MM.1S (cell line): ENCODE results near the gene CANT1.

Source experiments
- DNase-seq: peaks from one replicate; pipeline ENCODE4 v3.0.0-alpha.2; 2015
- H2AFZ ChIP-seq: fragments of 300-600 bp; sonication (generic); 2 replicates; pipeline ENCODE4 v1.6.0; 2016; ENCODE audit warnings: antibody characterized with exemption, low read length
- H3F3A ChIP-seq: fragments of 300-600 bp; sonication (generic); 2 replicates; pipeline ENCODE4 v1.6.1; 2016; ENCODE audit warnings: mild to moderate bottlenecking, antibody characterized with exemption, low read length, moderate library complexity, mixed read lengths; ENCODE audit not compliant: insufficient read depth
- H3K27ac ChIP-seq: fragments of 300-600 bp; sonication (generic); 2 replicates; pipeline ENCODE4 v1.5.1; 2016; ENCODE audit warnings: mild to moderate bottlenecking, low read length
- H3K27me3 ChIP-seq: fragments of 300-600 bp; sonication (generic); replicated peaks from 2 replicates; pipeline ENCODE4 v1.6.0; 2016; ENCODE audit warnings: low read length; ENCODE audit not compliant: insufficient read depth
- H3K36me3 ChIP-seq: fragments of 300-600 bp; sonication (generic); replicated peaks from 2 replicates; pipeline ENCODE4 v1.6.1; 2016; ENCODE audit warnings: mild to moderate bottlenecking, low read length, mixed read lengths; ENCODE audit not compliant: insufficient read depth
- H3K4me1 ChIP-seq: fragments of 300-600 bp; sonication (generic); 2 replicates; pipeline ENCODE4 v1.6.1; 2016; ENCODE audit warnings: low read length, mixed read lengths
- H3K4me2 ChIP-seq: fragments of 300-600 bp; sonication (generic); 2 replicates; pipeline ENCODE4 v1.6.0; 2016; ENCODE audit warnings: low read depth, low read length
- H3K4me3 ChIP-seq: fragments of 300-600 bp; sonication (generic); 2 replicates; pipeline ENCODE4 v1.5.1; 2016; ENCODE audit warnings: low read length, mixed read lengths
- H3K79me2 ChIP-seq: fragments of 300-600 bp; sonication (generic); 2 replicates; pipeline ENCODE4 v1.6.1; 2016; ENCODE audit warnings: mixed run types, low read length, mixed read lengths
- H3K9ac ChIP-seq: fragments of 300-600 bp; sonication (generic); 2 replicates; pipeline ENCODE4 v1.6.1; 2016; ENCODE audit warnings: low read length, mixed read lengths
- H3K9me2 ChIP-seq: fragments of 300-600 bp; sonication (generic); replicated peaks from 2 replicates; pipeline ENCODE4 v1.6.1; 2016; ENCODE audit warnings: mild to moderate bottlenecking, low read length, mixed read lengths; ENCODE audit not compliant: insufficient read depth
- H3K9me3 ChIP-seq: fragments of 300-600 bp; sonication (generic); replicated peaks from 2 replicates; pipeline ENCODE4 v1.6.1; 2016; ENCODE audit warnings: mild to moderate bottlenecking, low read length, mixed read lengths; ENCODE audit not compliant: insufficient read depth
- H4K20me1 ChIP-seq: fragments of 300-600 bp; sonication (generic); 2 replicates; pipeline ENCODE4 v1.6.1; 2016; ENCODE audit warnings: mild to moderate bottlenecking, low read length, moderate library complexity, mixed read lengths; ENCODE audit not compliant: insufficient read depth
- EZH2 ChIP-seq: fragments of 300-600 bp; sonication (generic); optimal IDR thresholded peaks from 2 replicates; pipeline ENCODE3; 2017; ENCODE audit warnings: low read depth, mild to moderate bottlenecking, antibody characterized with exemption, low read length, mixed read lengths
- EZH2phosphoT487 ChIP-seq: fragments of 300-600 bp; sonication (generic); IDR thresholded peaks from 2 replicates; pipeline ENCODE4 v1.6.1; 2018; ENCODE audit warnings: antibody characterized with exemption, low read length
- TF ChIP-seq, protein P1 (sequence below): fragments of 300-600 bp; sonication (generic); IDR thresholded peaks from 2 replicates; pipeline ENCODE4 v1.5.1; 2016; ENCODE audit warnings: antibody characterized with exemption, low read length, mixed read lengths

The CANT1 gene

DNA sequence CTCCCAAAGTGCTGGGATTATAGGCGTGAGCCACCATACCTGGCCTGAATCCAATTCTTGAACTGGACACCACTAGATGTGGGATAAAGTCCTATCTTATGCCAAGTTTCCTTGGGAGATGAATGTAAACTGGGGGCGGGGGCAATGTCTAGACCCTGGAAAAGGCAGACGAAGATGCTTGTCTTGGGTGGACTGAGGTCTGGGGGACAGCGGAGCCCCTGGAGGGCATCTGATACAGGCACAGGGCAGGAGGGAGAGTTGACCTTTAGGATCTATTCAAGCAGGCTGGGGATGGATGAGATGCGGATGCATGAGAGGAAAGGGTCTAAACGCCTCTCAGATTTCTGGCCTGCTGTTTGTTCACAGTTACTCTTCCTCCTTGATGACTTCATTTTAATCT is 26.1 kb upstream of the CANT1 start:
- no peak overlapping the region for H3K4me2 ChIP-seq
- no peaks in the 10 kb centered on the region for H4K20me1 ChIP-seq
- no peaks in the 10 kb centered on the region for H3K79me2 ChIP-seq
- H3K9ac ChIP-seq = no peak overlapping the region
- no peaks in the 10 kb centered on the region for H3K4me1 ChIP-seq
- no peak overlapping the region for H3K27ac ChIP-seq
- H3K36me3 ChIP-seq = no peaks in the 10 kb centered on the region
- no peak for DNase-seq
- H2AFZ ChIP-seq = no peak overlapping the region
- H3K9me2 ChIP-seq = no peaks in the 10 kb centered on the region
- TF ChIP-seq EZH2phosphoT487 (no peak), EZH2 (no peak)
- TF ChIP-seq, protein P1, sequence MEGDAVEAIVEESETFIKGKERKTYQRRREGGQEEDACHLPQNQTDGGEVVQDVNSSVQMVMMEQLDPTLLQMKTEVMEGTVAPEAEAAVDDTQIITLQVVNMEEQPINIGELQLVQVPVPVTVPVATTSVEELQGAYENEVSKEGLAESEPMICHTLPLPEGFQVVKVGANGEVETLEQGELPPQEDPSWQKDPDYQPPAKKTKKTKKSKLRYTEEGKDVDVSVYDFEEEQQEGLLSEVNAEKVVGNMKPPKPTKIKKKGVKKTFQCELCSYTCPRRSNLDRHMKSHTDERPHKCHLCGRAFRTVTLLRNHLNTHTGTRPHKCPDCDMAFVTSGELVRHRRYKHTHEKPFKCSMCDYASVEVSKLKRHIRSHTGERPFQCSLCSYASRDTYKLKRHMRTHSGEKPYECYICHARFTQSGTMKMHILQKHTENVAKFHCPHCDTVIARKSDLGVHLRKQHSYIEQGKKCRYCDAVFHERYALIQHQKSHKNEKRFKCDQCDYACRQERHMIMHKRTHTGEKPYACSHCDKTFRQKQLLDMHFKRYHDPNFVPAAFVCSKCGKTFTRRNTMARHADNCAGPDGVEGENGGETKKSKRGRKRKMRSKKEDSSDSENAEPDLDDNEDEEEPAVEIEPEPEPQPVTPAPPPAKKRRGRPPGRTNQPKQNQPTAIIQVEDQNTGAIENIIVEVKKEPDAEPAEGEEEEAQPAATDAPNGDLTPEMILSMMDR = no peak
- no peak overlapping the region for H3K4me3 ChIP-seq
- H3F3A ChIP-seq = no peaks in the 10 kb centered on the region
- peaks cover 88% of the 10 kb centered on the region for H3K27me3 ChIP-seq
- no peaks in the 10 kb centered on the region for H3K9me3 ChIP-seq

DNA sequence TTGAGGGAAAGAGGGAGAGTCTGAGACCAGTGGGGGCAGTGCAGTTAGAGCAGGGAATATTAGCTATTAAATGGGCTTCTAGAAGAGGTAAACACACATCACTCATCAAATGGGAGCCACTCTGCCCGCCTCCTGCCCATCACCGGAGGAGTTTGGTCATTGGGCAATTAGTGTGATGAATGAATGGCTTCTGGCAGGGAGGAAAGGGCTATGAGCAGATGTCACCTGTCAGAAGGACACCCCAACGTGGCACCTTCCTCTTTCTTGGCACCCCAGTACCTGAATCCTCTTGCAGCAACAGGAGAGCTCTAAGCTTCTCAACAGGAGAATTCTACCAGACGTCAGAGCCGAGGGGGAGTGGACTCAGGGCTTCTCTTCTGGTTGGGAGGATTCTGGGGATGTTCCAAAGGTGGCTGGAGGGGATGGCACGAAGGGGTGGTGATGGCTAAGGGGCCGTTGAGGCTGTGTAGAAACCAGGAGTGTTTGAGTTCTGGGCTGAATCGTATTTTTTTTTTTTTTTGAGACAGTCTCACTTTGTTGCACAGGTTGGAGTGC is 25.4 kb upstream of the CANT1 start:
- H2AFZ ChIP-seq = no peak overlapping the region
- H3K27ac ChIP-seq = no peak overlapping the region
- TF ChIP-seq EZH2phosphoT487 (no peak), EZH2 (no peak)
- TF ChIP-seq, protein P1 = no peak
- no peaks in the 10 kb centered on the region for H3K36me3 ChIP-seq
- no peaks in the 10 kb centered on the region for H3K4me1 ChIP-seq
- no peaks in the 10 kb centered on the region for H3K79me2 ChIP-seq
- H3F3A ChIP-seq = no peaks in the 10 kb centered on the region
- no peaks in the 10 kb centered on the region for H3K9me2 ChIP-seq
- no peaks in the 10 kb centered on the region for H3K9me3 ChIP-seq
- no peak overlapping the region for H3K4me2 ChIP-seq
- peaks cover 92% of the 10 kb centered on the region for H3K27me3 ChIP-seq
- no peak overlapping the region for H3K4me3 ChIP-seq
- H3K9ac ChIP-seq = no peak overlapping the region
- no peak for DNase-seq
- no peaks in the 10 kb centered on the region for H4K20me1 ChIP-seq

DNA sequence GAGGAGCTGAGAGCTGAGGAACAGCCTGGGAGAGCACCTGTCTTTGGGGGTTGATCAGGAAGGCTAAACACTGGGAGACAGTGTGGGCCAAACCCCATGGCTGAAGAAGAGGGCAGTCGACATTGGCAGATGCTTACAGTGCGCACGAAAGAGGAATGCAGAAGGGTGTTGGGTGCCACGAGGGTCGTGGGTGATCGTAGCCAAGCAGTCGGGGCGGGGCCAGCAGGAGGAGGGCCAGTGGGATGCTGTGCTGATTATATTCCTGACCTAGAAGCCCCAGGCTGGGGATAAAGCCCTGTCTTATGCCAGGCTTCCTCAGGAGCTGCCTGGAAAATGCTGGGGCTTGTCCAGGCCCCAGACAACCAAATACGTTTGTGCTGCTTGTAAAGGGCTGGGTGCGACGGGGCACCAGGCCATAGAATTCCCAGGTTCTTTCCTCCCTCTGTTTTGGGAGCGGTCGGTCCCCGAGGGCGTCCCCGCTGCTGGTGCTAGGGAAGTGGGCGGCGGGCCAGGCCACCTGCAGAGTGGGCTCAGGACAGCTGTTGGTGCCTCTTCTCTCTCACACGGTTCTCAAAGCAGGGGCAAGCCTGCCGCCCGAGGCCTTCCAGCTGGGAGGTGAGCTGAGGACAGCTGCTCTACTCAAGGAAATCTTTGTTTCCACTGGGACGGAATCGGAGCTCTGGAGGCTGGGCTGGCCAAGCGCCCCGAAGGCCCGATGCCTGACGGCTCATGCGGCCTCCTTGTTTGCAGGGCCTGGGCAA is 24.4 kb upstream of the CANT1 start:
- no peak overlapping the region for H3K27ac ChIP-seq
- H3K27me3 ChIP-seq = peaks cover 92% of the 10 kb centered on the region
- H2AFZ ChIP-seq = no peak overlapping the region
- H3K79me2 ChIP-seq = no peaks in the 10 kb centered on the region
- H3K9ac ChIP-seq = no peak overlapping the region
- no peaks in the 10 kb centered on the region for H3F3A ChIP-seq
- H3K9me2 ChIP-seq = no peaks in the 10 kb centered on the region
- no peaks in the 10 kb centered on the region for H4K20me1 ChIP-seq
- no peaks in the 10 kb centered on the region for H3K36me3 ChIP-seq
- no peak overlapping the region for H3K4me2 ChIP-seq
- DNase-seq = no peak
- no peaks in the 10 kb centered on the region for H3K4me1 ChIP-seq
- TF ChIP-seq EZH2phosphoT487 (no peak), EZH2 (no peak)
- TF ChIP-seq, protein P1 = no peak
- H3K9me3 ChIP-seq = no peaks in the 10 kb centered on the region
- H3K4me3 ChIP-seq = no peak overlapping the region
